A673 (cell line): ENCODE results near the gene NRAP. TPM values are rescaled to one million over a fixed set of nuclear protein-coding genes. Genes with fewer than 3 reads are reported as not detected.

Experiments
- BruUV-seq: library from RNA; stranded (reverse); fragments of 400-500 nt; replicated peaks from 2 replicates; lab custom pipeline; 2021; lab: Mats Ljungman, UMichigan
- CTCF ChIA-PET: fragments of 300-600 bp; sonication (Branson Sonifier 250); formaldehyde crosslinking; loops from one replicate; lab custom pipeline; 2022; ENCODE audit warnings: antibody characterized with exemption; lab: Charles Lee
- POLR2A ChIA-PET: fragments of 300-600 bp; sonication (Branson Sonifier 250); formaldehyde crosslinking; loops from one replicate; lab custom pipeline; 2022; ENCODE audit warnings: antibody characterized with exemption; ENCODE audit not compliant: low non-redundant PET; lab: Charles Lee
- DNase-seq: peaks from one replicate; pipeline ENCODE4 v3.0.0-alpha.2; 2015; ENCODE audit warnings: low spot score
- H3K27ac ChIP-seq: fragments of 200-600 bp; sonication (generic); 2 replicates; pipeline ENCODE4 v1.5.1; 2016; ENCODE audit warnings: mixed run types, low read depth, mild to moderate bottlenecking, mixed read lengths, antibody characterized with exemption, low read length; ENCODE audit not compliant: poor library complexity, severe bottlenecking
- H3K27me3 ChIP-seq: fragments of 200-600 bp; sonication (generic); replicated peaks from 2 replicates; pipeline ENCODE4 v1.6.1; 2017; ENCODE audit warnings: mixed run types, low read depth, mild to moderate bottlenecking, mixed read lengths, antibody characterized with exemption, low read length; ENCODE audit not compliant: insufficient read depth, poor library complexity
- H3K36me3 ChIP-seq: fragments of 200-600 bp; sonication (generic); 2 replicates; pipeline ENCODE4 v1.6.1; 2016; ENCODE audit warnings: mixed run types, mild to moderate bottlenecking, mixed read lengths, antibody characterized with exemption, low read length; ENCODE audit not compliant: insufficient read depth, poor library complexity, severe bottlenecking
- H3K4me1 ChIP-seq: fragments of 200-600 bp; sonication (generic); 2 replicates; pipeline ENCODE4 v1.6.1; 2017; ENCODE audit warnings: mixed run types, mild to moderate bottlenecking, mixed read lengths, antibody characterized with exemption, low read length; ENCODE audit not compliant: insufficient read depth, poor library complexity, severe bottlenecking
- H3K4me3 ChIP-seq: fragments of 200-600 bp; sonication (generic); 2 replicates; pipeline ENCODE4 v1.5.1; 2016; ENCODE audit warnings: low read depth, mixed run types, mild to moderate bottlenecking, mixed read lengths, low read length; ENCODE audit not compliant: poor library complexity, severe bottlenecking
- H3K9me3 ChIP-seq: fragments of 200-600 bp; sonication (generic); 2 replicates; pipeline ENCODE4 v1.6.1; 2016; ENCODE audit warnings: mixed run types, low read depth, mild to moderate bottlenecking, mixed read lengths, antibody characterized with exemption, low read length; ENCODE audit not compliant: poor library complexity, severe bottlenecking
- EZH2 ChIP-seq: fragments of 200-600 bp; sonication (generic); IDR thresholded peaks from 2 replicates; pipeline ENCODE4 v1.6.1; 2017; ENCODE audit warnings: borderline replicate concordance, low read depth, mild to moderate bottlenecking, mixed read lengths, antibody characterized with exemption, low read length; ENCODE audit not compliant: poor library complexity, severe bottlenecking
- intact Hi-C: fragments of 100-400 bp; cut with micrococcal nuclease; formaldehyde crosslinking; loops from one replicate; pipeline ENCODE4 v1.10.0; 2022; ENCODE audit not compliant: unreplicated experiment
- total RNA-seq: library from RNA; stranded (reverse); gene quantifications from 2 replicates; pipeline ENCODE4 v1.2.3, GENCODE V29; 2021
- TF ChIP-seq, protein P1 (sequence below): fragments of 300-800, 200-600 bp; sonication (generic); conservative IDR thresholded peaks from 2 replicates; pipeline ENCODE4 v1.5.1; 2017; ENCODE audit warnings: low read depth, mild to moderate bottlenecking, antibody characterized with exemption, low read length, moderate library complexity, mixed read lengths

The NRAP gene
- total RNA-seq, 1 experiment from 2014 or later = 0.34 TPM

DNA sequence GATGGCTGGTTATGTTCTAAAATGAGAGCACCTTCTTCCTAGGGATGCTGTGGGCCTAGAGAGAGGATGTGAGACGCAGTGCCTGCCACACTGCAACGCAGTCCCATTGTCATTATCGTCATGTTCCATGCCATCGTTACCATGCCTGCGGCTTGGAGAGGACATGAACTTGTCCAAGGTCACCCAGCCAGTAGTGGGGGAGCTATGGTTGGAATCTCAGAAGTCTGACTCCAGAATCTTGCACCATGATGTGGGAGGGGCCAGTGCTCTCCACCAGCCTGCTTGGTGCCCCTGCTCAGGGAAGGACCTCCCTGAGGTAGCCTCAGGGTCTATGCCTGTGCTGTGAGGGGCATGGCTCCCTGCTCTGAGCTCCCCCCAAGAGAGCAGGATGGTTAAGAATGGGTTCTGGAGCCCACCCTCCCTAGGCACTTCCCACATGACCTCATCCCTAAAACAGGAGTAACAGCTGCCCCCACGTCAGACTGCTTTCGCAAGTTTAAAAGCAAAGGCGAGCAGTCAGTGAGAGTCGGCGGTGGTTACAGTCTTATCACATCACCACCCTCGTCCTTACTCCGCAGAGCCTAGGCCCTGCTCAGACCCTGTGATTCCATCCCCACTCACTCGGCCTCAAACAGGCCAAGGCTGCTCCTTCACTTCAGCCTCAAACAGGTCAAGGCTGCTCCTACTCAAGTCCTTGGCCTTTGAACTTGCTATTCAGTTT is 60.6 kb downstream of the NRAP start:
- BruUV-seq = no TSS peak
- Histone ChIP-seq H3K27me3 (no peaks in the 10 kb centered on the region), H3K4me3 (no peak overlapping the region), H3K27ac (no peak overlapping the region), H3K4me1 (no peaks in the 10 kb centered on the region), H3K9me3 (no peaks in the 10 kb centered on the region), H3K36me3 (no peaks in the 10 kb centered on the region)
- intact Hi-C loops = no loop called here
- ChIA-PET POLR2A (no interaction called here), CTCF (no interaction called here)
- no peak for DNase-seq
- TF ChIP-seq, protein P1, sequence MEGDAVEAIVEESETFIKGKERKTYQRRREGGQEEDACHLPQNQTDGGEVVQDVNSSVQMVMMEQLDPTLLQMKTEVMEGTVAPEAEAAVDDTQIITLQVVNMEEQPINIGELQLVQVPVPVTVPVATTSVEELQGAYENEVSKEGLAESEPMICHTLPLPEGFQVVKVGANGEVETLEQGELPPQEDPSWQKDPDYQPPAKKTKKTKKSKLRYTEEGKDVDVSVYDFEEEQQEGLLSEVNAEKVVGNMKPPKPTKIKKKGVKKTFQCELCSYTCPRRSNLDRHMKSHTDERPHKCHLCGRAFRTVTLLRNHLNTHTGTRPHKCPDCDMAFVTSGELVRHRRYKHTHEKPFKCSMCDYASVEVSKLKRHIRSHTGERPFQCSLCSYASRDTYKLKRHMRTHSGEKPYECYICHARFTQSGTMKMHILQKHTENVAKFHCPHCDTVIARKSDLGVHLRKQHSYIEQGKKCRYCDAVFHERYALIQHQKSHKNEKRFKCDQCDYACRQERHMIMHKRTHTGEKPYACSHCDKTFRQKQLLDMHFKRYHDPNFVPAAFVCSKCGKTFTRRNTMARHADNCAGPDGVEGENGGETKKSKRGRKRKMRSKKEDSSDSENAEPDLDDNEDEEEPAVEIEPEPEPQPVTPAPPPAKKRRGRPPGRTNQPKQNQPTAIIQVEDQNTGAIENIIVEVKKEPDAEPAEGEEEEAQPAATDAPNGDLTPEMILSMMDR = no peak
- no peak for TF ChIP-seq EZH2

DNA sequence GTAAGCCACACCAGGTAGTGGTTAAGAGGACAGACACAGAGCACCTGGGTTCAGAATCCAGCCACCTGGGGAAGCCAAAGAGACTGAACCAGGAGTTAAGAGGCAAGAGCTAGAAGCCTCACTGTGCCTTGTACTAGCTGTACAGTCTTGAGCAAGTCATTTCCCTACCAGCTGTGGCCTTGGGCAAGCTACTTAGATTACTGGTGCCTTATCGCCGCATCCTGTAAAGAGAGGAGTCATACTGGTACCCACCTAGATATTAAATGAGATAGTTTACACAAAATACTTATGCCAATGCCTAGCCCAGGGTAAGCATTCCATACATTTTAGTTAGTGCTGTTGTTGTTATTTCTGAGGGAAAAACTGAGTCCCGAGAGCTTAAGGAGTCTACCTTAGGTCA is 63.3 kb downstream of the NRAP start:
- TF ChIP-seq, protein P1 = no peak
- TF ChIP-seq EZH2 = no peak
- no peaks in the 10 kb centered on the region for H3K4me1 ChIP-seq
- ChIA-PET CTCF (no interaction called here), POLR2A (no interaction called here)
- no peak overlapping the region for H3K4me3 ChIP-seq
- H3K27ac ChIP-seq = no peak overlapping the region
- BruUV-seq = no TSS peak
- no peaks in the 10 kb centered on the region for H3K9me3 ChIP-seq
- DNase-seq = no peak
- H3K36me3 ChIP-seq = no peaks in the 10 kb centered on the region
- no peaks in the 10 kb centered on the region for H3K27me3 ChIP-seq
- intact Hi-C loops = no loop called here

DNA sequence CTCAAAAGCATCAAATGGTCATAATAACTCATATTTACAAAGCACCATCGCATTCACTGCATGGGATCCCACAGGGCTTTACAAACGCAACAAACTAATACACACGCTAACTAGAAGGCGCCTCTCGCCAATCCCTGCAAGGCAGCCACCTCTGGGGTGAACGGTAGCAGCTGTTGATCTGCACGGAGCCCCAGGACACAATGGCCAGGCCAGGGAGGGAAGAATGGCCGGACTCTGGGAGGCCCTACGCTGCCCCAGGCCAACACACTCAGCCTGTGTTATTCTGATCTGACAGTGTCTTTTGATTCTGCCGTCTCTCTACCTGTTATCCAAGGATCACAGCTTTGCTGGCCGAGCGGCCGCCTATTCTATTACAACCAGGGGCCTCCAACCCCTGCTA is 69.2 kb downstream of the NRAP start:
- POLR2A ChIA-PET = no interaction called here
- Histone ChIP-seq H3K4me3 (no peak overlapping the region), H3K36me3 (no peaks in the 10 kb centered on the region), H3K4me1 (no peaks in the 10 kb centered on the region), H3K9me3 (no peaks in the 10 kb centered on the region), H3K27me3 (no peaks in the 10 kb centered on the region), H3K27ac (no peak overlapping the region)
- BruUV-seq = no TSS peak
- no peak for DNase-seq
- CTCF ChIA-PET = no interaction called here
- TF ChIP-seq, protein P1 = no peak
- TF ChIP-seq EZH2 = no peak
- intact Hi-C loops = no loop called here
